Measurements from ENCODE around the gene LRRC10. TPM values are rescaled to one million over a fixed set of nuclear protein-coding genes. Genes with fewer than 3 reads are reported as not detected.

Gene LRRC10
- total and polyA plus RNA-seq, 10 of the 15 experiments (the other 5 are each of a cell fraction or from before 2014, with no cell fraction given), result not detected

GRCh38 chr12:69570000-69570516, 40.6 kb downstream of the LRRC10 start:
- H3K36me3 ChIP-seq (ENCODE audit: control insufficient read depth in 2 of 2, insufficient read depth in 2 of 2, low read length in 1 of 2), result peaks cover 6 to 21% of the 10 kb centered on the region in 2 experiments
- intact Hi-C loops (cut with micrococcal nuclease; ENCODE audit: unreplicated experiment), result loop anchor here (1.0 to 5.0 kb wide), 4 partner anchors 182 to 416 kb away; no protein-coding TSS in a partner anchor
- no peaks in the 10 kb centered on the region for H3K9me3 ChIP-seq (replicated peaks; ENCODE audit: control insufficient read depth, insufficient read depth, low read length)
- 86% methylated on average over 10 of the region's 10 CpGs for WGBS (ENCODE audit: insufficient coverage, insufficient replicate concordance, low lambda C conversion rate, missing lambda C conversion rate)
- FAIRE-seq (no peak), ATAC-seq (no peak), DNase-seq (ENCODE audit: low read depth, low spot score) (no peak)
- ChIA-PET CTCF (interaction anchor here (0.6 to 9.0 kb wide), 44 partner anchors 8 to 416 kb away, joined by 3 to 129 read pairs (median 8); partner anchors contain the start of genes CCT2 and FRS2), POLR2A (interaction anchor here (0.6 to 1.7 kb wide), 4 partner anchors 9 to 212 kb away, joined by 3 to 4 read pairs (median 3); no protein-coding TSS in a partner anchor), RAD21 (ENCODE audit: unreplicated experiment) (interaction anchor here (0.9 to 5.1 kb wide), 24 partner anchors 9 to 414 kb away, joined by 3 to 65 read pairs (median 5); partner anchors contain the start of genes CCT2 and FRS2), SMC1A (ENCODE audit: uncharacterized antibody, unreplicated experiment) (interaction anchor here (0.7 to 8.3 kb wide), 36 partner anchors 8 to 417 kb away, joined by 3 to 94 read pairs (median 4); partner anchors contain the start of gene FRS2)
- H4K20me1 ChIP-seq (ENCODE audit: control insufficient read depth, insufficient read depth), result no peaks in the 10 kb centered on the region
- H3K4me2 ChIP-seq (ENCODE audit: control insufficient read depth, insufficient read depth), result no peak overlapping the region
- no peak overlapping the region for H3K27ac ChIP-seq (ENCODE audit: control insufficient read depth, insufficient read depth)
- H3K4me1 ChIP-seq (ENCODE audit: control insufficient read depth, insufficient read depth, low read length), result no peaks in the 10 kb centered on the region
- TF ChIP-seq E4F1 (IDR thresholded peaks at IDR 0.05; ENCODE audit: borderline replicate concordance, partially characterized antibody), result no peak
- H3K79me2 ChIP-seq (ENCODE audit: control insufficient read depth, insufficient read depth, low read length), result no peaks in the 10 kb centered on the region
- no peak overlapping the region for H2AFZ ChIP-seq (ENCODE audit: control insufficient read depth, low read depth, low read length)
- no peaks in the 10 kb centered on the region for H3K27me3 ChIP-seq (replicated peaks in 1 of 2; ENCODE audit: control insufficient read depth in 2 of 2, insufficient read depth in 2 of 2, low read length in 1 of 2)
- no peak overlapping the region for H3K4me3 ChIP-seq
- in situ Hi-C loops (cut with MboI), result loop anchor here (5.0 to 10.0 kb wide), 3 partner anchors 185 to 415 kb away; partner anchors contain the start of gene YEATS4
- H3K9ac ChIP-seq (ENCODE audit: control insufficient read depth, insufficient read depth, low read length), result no peak overlapping the region
- BruUV-seq (replicated peaks), result no TSS peak

- ATAC-seq (no peak), FAIRE-seq (no peak), DNase-seq (ENCODE audit: low read depth, low spot score) (no peak)
- H3K4me3 ChIP-seq, result no peak overlapping the region
- CTCF ChIA-PET, result interaction anchor here (0.8 to 9.0 kb wide), 18 partner anchors 9 to 413 kb away, joined by 3 to 129 read pairs (median 13); partner anchors contain the start of gene FRS2
- H3K36me3 ChIP-seq (ENCODE audit: control insufficient read depth in 2 of 2, insufficient read depth in 2 of 2, low read length in 1 of 2), result peaks cover 2 to 17% of the 10 kb centered on the region in 2 experiments
- SMC1A ChIA-PET (ENCODE audit: uncharacterized antibody, unreplicated experiment), result interaction anchor here (0.5 to 8.3 kb wide), 23 partner anchors 9 to 414 kb away, joined by 3 to 94 read pairs (median 5); no protein-coding TSS in a partner anchor
- intact Hi-C loops (cut with micrococcal nuclease; ENCODE audit: unreplicated experiment) (no loop called here), in situ Hi-C loops (cut with MboI) (no loop called here)
- POLR2A ChIA-PET, result interaction anchor here (0.6 to 1.7 kb wide), 2 partner anchors 68 to 211 kb away, joined by 3 read pairs; no protein-coding TSS in a partner anchor
- H3K27ac ChIP-seq (ENCODE audit: control insufficient read depth, insufficient read depth), result no peak overlapping the region
- H3K4me1 ChIP-seq (ENCODE audit: control insufficient read depth, insufficient read depth, low read length), result no peaks in the 10 kb centered on the region
- H3K4me2 ChIP-seq (ENCODE audit: control insufficient read depth, insufficient read depth), result no peak overlapping the region
- no peak overlapping the region for H3K9ac ChIP-seq (ENCODE audit: control insufficient read depth, insufficient read depth, low read length)
- no peaks in the 10 kb centered on the region for H3K9me3 ChIP-seq (replicated peaks; ENCODE audit: control insufficient read depth, insufficient read depth, low read length)
- H2AFZ ChIP-seq (ENCODE audit: control insufficient read depth, low read depth, low read length), result no peak overlapping the region
- no peaks in the 10 kb centered on the region for H4K20me1 ChIP-seq (ENCODE audit: control insufficient read depth, insufficient read depth)
- no peaks in the 10 kb centered on the region for H3K27me3 ChIP-seq (replicated peaks in 1 of 2; ENCODE audit: control insufficient read depth in 2 of 2, insufficient read depth in 2 of 2, low read length in 1 of 2)
- WGBS (ENCODE audit: insufficient coverage, insufficient replicate concordance, low lambda C conversion rate, missing lambda C conversion rate), result 72% methylated on average over 4 of the region's 4 CpGs
- BruUV-seq (replicated peaks), result no TSS peak
- no peaks in the 10 kb centered on the region for H3K79me2 ChIP-seq (ENCODE audit: control insufficient read depth, insufficient read depth, low read length)
- RAD21 ChIA-PET (ENCODE audit: unreplicated experiment), result interaction anchor here (0.7 to 5.1 kb wide), 10 partner anchors 30 to 414 kb away, joined by 3 to 65 read pairs (median 12); partner anchors contain the start of gene FRS2
- TF ChIP-seq E4F1 (IDR thresholded peaks at IDR 0.05; ENCODE audit: borderline replicate concordance, partially characterized antibody) (no peak), GABPA (IDR thresholded peaks at IDR 0.05; ENCODE audit: low read depth) (no peak), USF1 (IDR thresholded peaks at IDR 0.05; ENCODE audit: borderline replicate concordance, extremely low read length, insufficient read depth, low read depth, low read length) (no peak), BCL11A (IDR thresholded peaks at IDR 0.05; ENCODE audit: low read depth, low read length) (no peak), NKRF (conservative IDR thresholded peaks at IDR 0.05) (no peak)
These were observed 41.5 kb downstream of the LRRC10 start for GRCh38 chr12:69569236-69569635.

Measured in GM12878 (cell line).